SK-N-SH (cell line): Measurements from ENCODE around the gene FLOT1. TPM values are rescaled to one million over a fixed set of nuclear protein-coding genes. Genes with fewer than 3 reads are reported as not detected.

ENCODE experiments used
- CTCF ChIA-PET: fragments of 300-600, 350-600 bp; formaldehyde crosslinking; extraction: SDS; loops from one replicate; lab custom pipeline; 2021; lab: Yijun Ruan, JAX
- POLR2A ChIA-PET: fragments of 350-600 bp; sonication (Branson Sonifier 250); formaldehyde crosslinking; extraction: SDS; loops from one replicate; lab custom pipeline; 2020; ENCODE audit warnings: antibody characterized with exemption, inconsistent platforms; lab: Yijun Ruan, JAX
- DNase-seq: peaks from one replicate; pipeline ENCODE4 v3.0.0; 2012
- H2AFZ ChIP-seq: fragments of 200-600 bp; sonication (generic); 2 replicates; pipeline ENCODE4 v1.8.1; 2016; ENCODE audit warnings: antibody characterized with exemption, mild to moderate bottlenecking, low read depth
- H3F3A ChIP-seq: fragments of 200-600 bp; sonication (generic); replicated peaks from 2 replicates; pipeline ENCODE3; 2016; ENCODE audit warnings: antibody characterized with exemption, mild to moderate bottlenecking; ENCODE audit not compliant: insufficient read depth
- H3K27ac ChIP-seq, 2 experiments: fragments of 200-500 bp in 1 of 2; fragments of 200-600 bp in 1 of 2; sonication (Bioruptor generic) in 1 of 2; sonication (generic), shearing (Covaris generic) in 1 of 2; 2 replicates each; pipeline versions ENCODE4 v1.5.1 to v1.6.1; 2014 to 2016; ENCODE audit warnings: low read depth in 2 of 2, inconsistent platforms in 1 of 2, low read length in 1 of 2, mild to moderate bottlenecking in 1 of 2, mixed read lengths in 1 of 2
- H3K27me3 ChIP-seq: fragments of 200-600 bp; sonication (generic), shearing (Covaris generic); 2 replicates; pipeline ENCODE4 v1.6.1; 2016; ENCODE audit warnings: mixed run types; ENCODE audit not compliant: insufficient read depth
- H3K36me3 ChIP-seq, 2 experiments: fragments of 200-500 bp in 1 of 2; fragments of 200-600 bp in 1 of 2; sonication (Bioruptor generic) in 1 of 2; sonication (generic) in 1 of 2; replicated peaks in 1 of 2; 2 replicates each; pipeline versions ENCODE3 to v1.5.1; 2014 to 2016; ENCODE audit warnings: low read length in 1 of 2, mild to moderate bottlenecking in 1 of 2; ENCODE audit not compliant: insufficient read depth in 2 of 2, control insufficient read depth in 1 of 2
- H3K4me1 ChIP-seq, 2 experiments: fragments of 200-500 bp in 1 of 2; fragments of 200-600 bp in 1 of 2; sonication (Bioruptor generic) in 1 of 2; sonication (generic), shearing (Covaris generic) in 1 of 2; 2 replicates each; pipeline versions ENCODE4 v1.5.1 to v1.6.1; 2014 to 2016; ENCODE audit warnings: low read depth in 1 of 2, low read length in 1 of 2, mixed run types in 1 of 2; ENCODE audit not compliant: insufficient read depth in 2 of 2, control insufficient read depth in 1 of 2
- H3K4me2 ChIP-seq: fragments of 200-600 bp; sonication (generic), shearing (Covaris generic); 2 replicates; pipeline ENCODE4 v1.6.1; 2017; ENCODE audit warnings: mixed run types
- H3K4me3 ChIP-seq, 2 experiments: fragments of 200-500 bp in 1 of 2; fragments of 200-600 bp in 1 of 2; sonication (Bioruptor generic) in 1 of 2; sonication (generic), shearing (Covaris generic) in 1 of 2; 2 replicates each; pipeline versions ENCODE4 v1.5.1 to v1.8.1; 2014 to 2016; ENCODE audit warnings: low read depth in 2 of 2, inconsistent platforms in 1 of 2, low read length in 1 of 2, mild to moderate bottlenecking in 1 of 2, mixed read lengths in 1 of 2, moderate library complexity in 1 of 2
- H3K79me2 ChIP-seq: fragments of 200-600 bp; sonication (generic); 2 replicates; pipeline ENCODE4 v1.8.1; 2017; ENCODE audit warnings: mild to moderate bottlenecking; ENCODE audit not compliant: insufficient read depth
- H3K9ac ChIP-seq: fragments of 200-600 bp; sonication (generic); 2 replicates; pipeline ENCODE4 v1.6.1; 2017; ENCODE audit warnings: mixed run types
- H3K9me2 ChIP-seq: fragments of 200-600 bp; sonication (generic); 2 replicates; pipeline ENCODE4 v1.6.1; 2017; ENCODE audit warnings: mixed run types
- H3K9me3 ChIP-seq: fragments of 200-600 bp; sonication (generic); 2 replicates; pipeline ENCODE4 v1.6.1; 2017; ENCODE audit warnings: mixed run types, mild to moderate bottlenecking, moderate library complexity
- H4K20me1 ChIP-seq: fragments of 200-600 bp; sonication (generic); 2 replicates; pipeline ENCODE4 v1.6.1; 2017; ENCODE audit warnings: mild to moderate bottlenecking, mixed run types; ENCODE audit not compliant: insufficient read depth
- CTCF ChIP-seq: fragments of 200-600 bp; sonication (generic); IDR thresholded peaks from 2 replicates; pipeline ENCODE4 v1.6.1; 2017; ENCODE audit warnings: antibody characterized with exemption, mild to moderate bottlenecking, moderate library complexity
- FOSL2 ChIP-seq: IDR thresholded peaks from 2 replicates; pipeline ENCODE4 v1.4.0; 2012; ENCODE audit warnings: low read depth, mild to moderate bottlenecking, moderate library complexity, borderline replicate concordance
- GABPA ChIP-seq: IDR thresholded peaks from 2 replicates; pipeline ENCODE4 v1.4.0; 2012; ENCODE audit warnings: low read depth, mild to moderate bottlenecking
- MAX ChIP-seq: IDR thresholded peaks from 2 replicates; pipeline ENCODE4 v1.4.0; 2012; ENCODE audit warnings: low read depth
- NFIC ChIP-seq: IDR thresholded peaks from 2 replicates; pipeline ENCODE4 v1.4.0; 2012; ENCODE audit warnings: borderline replicate concordance
- POLR2AphosphoS5 ChIP-seq: IDR thresholded peaks from 2 replicates; pipeline ENCODE4 v1.6.1; 2012; ENCODE audit warnings: low read depth, low read length
- RCOR1 ChIP-seq: fragments of 150-350 bp; IDR thresholded peaks from 2 replicates; pipeline ENCODE4 v1.6.1; 2017; ENCODE audit warnings: antibody characterized with exemption, low read length
- TCF12 ChIP-seq: IDR thresholded peaks from 2 replicates; pipeline ENCODE4 v1.4.0; 2012
- USF2 ChIP-seq: fragments of 150-350 bp; IDR thresholded peaks from 2 replicates; pipeline ENCODE4 v1.6.1; 2017; ENCODE audit warnings: antibody characterized with exemption, low read length, low read depth, borderline replicate concordance
- WGBS: methylation state at CpG from one replicate; pipeline ENCODE4 v1.1.6; 2017; ENCODE audit warnings: low lambda C conversion rate; 5-methylcytosine and 5-hydroxymethylcytosine counted together
- polyA plus RNA-seq, 3 experiments: library from polyadenylated mRNA; depleted of rRNA; stranded (reverse); fragments of >200 nt; gene quantifications; 2 replicates each; pipeline ENCODE4 v1.2.3, GENCODE V29; 2012

The FLOT1 gene
- polyA plus RNA-seq, 1 of the 3 experiments (the other 2 are of a cell fraction), result 462 TPM

GRCh38 chr6:30689022-30689865 lies 53.2 kb downstream of the FLOT1 start:
- CTCF ChIA-PET, result interaction anchor here (1.0 to 29.8 kb wide), 5 partner anchors 9 to 34 kb away, joined by 3 to 838 read pairs (median 5); partner anchors contain the start of genes DHX16, FLOT1, MDC1 and TUBB
- 94% methylated on average over 9 of the region's 11 CpGs for WGBS

More at GRCh38 chr6:30689022-30689865, 53.2 kb downstream of the FLOT1 start:
- Histone ChIP-seq H3K27me3 (no peaks in the 10 kb centered on the region), H3K4me3 (peak overlapping the region in 1 of 2 experiments; percentile 86; a peak in 2 of 4 replicates), H3F3A (no peaks in the 10 kb centered on the region), H3K9me3 (no peaks in the 10 kb centered on the region), H3K9me2 (no peaks in the 10 kb centered on the region), H3K4me2 (peak overlapping the region; percentile 98), H2AFZ (no peak overlapping the region), H3K9ac (peak overlapping the region; percentile 74; the same call in 1 of the 2 replicates), H3K27ac (no peak overlapping the region; a peak in 1 of 4 replicates), H3K79me2 (peaks cover 62% of the 10 kb centered on the region), H4K20me1 (no peaks in the 10 kb centered on the region; the same call in 1 of the 2 replicates), H3K36me3 (peaks cover 0 to 5% of the 10 kb centered on the region in 2 experiments), H3K4me1 (peaks cover 17 to 46% of the 10 kb centered on the region in 2 experiments; a peak in 2 of 4 replicates)
- TF ChIP-seq TCF12, result no peak
- no peak for TF ChIP-seq MAX
- TF ChIP-seq GABPA, result no peak
- no peak for TF ChIP-seq POLR2AphosphoS5
- no peak for TF ChIP-seq USF2
- TF ChIP-seq RCOR1, result no peak
- TF ChIP-seq CTCF, result no peak
- no peak for TF ChIP-seq FOSL2
- TF ChIP-seq NFIC, result no peak
- no peak for DNase-seq
- POLR2A ChIA-PET, result no interaction called here
